Mesothelial cell of epicardium (in vitro differentiated cells): ENCODE measurements around the gene GULP1. TPM values are rescaled to one million over a fixed set of nuclear protein-coding genes. Genes with fewer than 3 reads are reported as not detected.
"Not testable (repeated sequence)": the region's sequence is repeated elsewhere in the genome, so short reads cannot be mapped to it uniquely, and the experiment has no call there.

ENCODE experiments used
- DNase-seq, 2 experiments: peaks; one replicate each; pipeline ENCODE4 v3.0.0; 2021; ENCODE audit warnings: low spot score in 2 of 2; ENCODE audit not compliant: unreplicated experiment in 2 of 2
- H3K27ac Mint-ChIP-seq: 2 replicates; pipeline ENCODE4 v1.8.0; 2021; ENCODE audit warnings: mixed read lengths
- H3K27me3 Mint-ChIP-seq: 2 replicates; pipeline ENCODE4 v1.8.0; 2021; ENCODE audit warnings: low read depth, mixed read lengths
- H3K36me3 Mint-ChIP-seq: 2 replicates; pipeline ENCODE4 v1.8.0; 2021; ENCODE audit warnings: mixed read lengths
- H3K4me1 Mint-ChIP-seq: 2 replicates; pipeline ENCODE4 v1.8.0; 2021; ENCODE audit warnings: mixed read lengths
- H3K4me3 Mint-ChIP-seq: 2 replicates; pipeline ENCODE4 v1.8.0; 2021; ENCODE audit warnings: mild to moderate bottlenecking, moderate library complexity, mixed read lengths
- H3K9me3 Mint-ChIP-seq: 2 replicates; pipeline ENCODE4 v1.8.0; 2021; ENCODE audit warnings: mixed read lengths
- total RNA-seq: library from RNA; stranded (reverse); gene quantifications from 3 replicates; pipeline ENCODE4 v1.2.1, GENCODE V29; 2021
- TF ChIP-seq, protein P1 (sequence below): fragments of 200-600 bp; sonication (generic); IDR thresholded peaks from one replicate; pipeline ENCODE4 v1.5.0; 2021; ENCODE audit warnings: antibody characterized with exemption; ENCODE audit not compliant: unreplicated experiment

GULP1 gene
- total RNA-seq, 1 donor from 2014 or later: 58.5 TPM

DNA sequence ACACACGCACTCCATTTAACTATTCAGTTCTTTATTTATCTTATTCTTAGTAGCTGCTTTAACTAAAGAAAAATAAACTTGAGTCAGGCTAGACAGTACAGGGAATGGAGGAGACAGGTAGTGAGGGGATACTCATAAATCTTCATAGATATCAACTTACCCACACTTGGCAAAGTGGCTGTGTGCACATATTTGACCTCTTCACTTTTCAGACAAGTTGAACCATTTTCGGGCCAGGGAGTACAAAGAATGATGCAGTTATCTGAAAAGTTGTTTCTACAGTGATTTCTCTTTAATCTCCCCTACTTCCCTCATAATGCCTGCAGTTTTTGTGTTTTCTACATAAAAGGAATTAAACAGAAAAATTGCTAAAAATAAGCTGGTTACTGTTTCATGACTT, 307.5 kb downstream of the GULP1 start:
- TF ChIP-seq, protein P1, sequence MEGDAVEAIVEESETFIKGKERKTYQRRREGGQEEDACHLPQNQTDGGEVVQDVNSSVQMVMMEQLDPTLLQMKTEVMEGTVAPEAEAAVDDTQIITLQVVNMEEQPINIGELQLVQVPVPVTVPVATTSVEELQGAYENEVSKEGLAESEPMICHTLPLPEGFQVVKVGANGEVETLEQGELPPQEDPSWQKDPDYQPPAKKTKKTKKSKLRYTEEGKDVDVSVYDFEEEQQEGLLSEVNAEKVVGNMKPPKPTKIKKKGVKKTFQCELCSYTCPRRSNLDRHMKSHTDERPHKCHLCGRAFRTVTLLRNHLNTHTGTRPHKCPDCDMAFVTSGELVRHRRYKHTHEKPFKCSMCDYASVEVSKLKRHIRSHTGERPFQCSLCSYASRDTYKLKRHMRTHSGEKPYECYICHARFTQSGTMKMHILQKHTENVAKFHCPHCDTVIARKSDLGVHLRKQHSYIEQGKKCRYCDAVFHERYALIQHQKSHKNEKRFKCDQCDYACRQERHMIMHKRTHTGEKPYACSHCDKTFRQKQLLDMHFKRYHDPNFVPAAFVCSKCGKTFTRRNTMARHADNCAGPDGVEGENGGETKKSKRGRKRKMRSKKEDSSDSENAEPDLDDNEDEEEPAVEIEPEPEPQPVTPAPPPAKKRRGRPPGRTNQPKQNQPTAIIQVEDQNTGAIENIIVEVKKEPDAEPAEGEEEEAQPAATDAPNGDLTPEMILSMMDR: no peak
- Mint-ChIP-seq H3K27ac (peak overlapping the region; percentile 88), H3K27me3 (no peaks in the 10 kb centered on the region), H3K4me1 (peaks cover 42% of the 10 kb centered on the region), H3K4me3 (no peak overlapping the region), H3K9me3 (peaks cover 7% of the 10 kb centered on the region), H3K36me3 (peaks cover 18% of the 10 kb centered on the region)
- DNase-seq: no peak

DNA sequence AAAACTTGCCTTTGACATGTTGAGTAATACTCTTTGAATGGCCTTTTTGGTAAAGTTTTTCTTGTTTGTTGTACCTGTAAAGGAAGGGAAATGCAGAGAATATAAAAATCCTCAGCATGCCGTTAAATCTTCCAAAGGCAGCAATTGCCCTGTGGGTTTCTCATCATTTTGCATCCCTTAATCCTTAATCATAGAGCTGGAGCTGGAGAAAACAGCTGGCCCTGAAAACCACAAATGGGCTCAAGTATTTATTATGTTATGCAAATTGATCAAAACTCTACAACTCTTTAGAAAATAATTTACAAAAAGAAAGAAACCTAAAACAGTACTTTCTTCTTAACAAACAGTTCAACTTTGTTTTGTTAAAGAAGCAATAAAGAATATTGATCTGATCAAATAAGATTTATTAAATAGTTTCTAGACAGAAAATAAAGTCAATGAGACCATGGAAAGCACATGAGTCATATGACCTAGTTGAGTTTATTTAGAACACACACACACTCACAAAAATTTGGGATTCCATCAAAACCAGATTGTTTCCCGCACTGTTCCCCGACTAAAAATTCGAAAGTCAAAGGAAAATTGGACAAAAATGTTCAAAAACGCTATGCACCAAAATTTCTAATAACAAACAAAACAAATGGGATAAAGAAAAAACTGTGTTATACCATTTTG, 309.0 kb downstream of the GULP1 start:
- Mint-ChIP-seq H3K27ac (peak overlapping the region; percentile 88), H3K36me3 (peaks cover 25% of the 10 kb centered on the region), H3K4me1 (peaks cover 42% of the 10 kb centered on the region)

DNA sequence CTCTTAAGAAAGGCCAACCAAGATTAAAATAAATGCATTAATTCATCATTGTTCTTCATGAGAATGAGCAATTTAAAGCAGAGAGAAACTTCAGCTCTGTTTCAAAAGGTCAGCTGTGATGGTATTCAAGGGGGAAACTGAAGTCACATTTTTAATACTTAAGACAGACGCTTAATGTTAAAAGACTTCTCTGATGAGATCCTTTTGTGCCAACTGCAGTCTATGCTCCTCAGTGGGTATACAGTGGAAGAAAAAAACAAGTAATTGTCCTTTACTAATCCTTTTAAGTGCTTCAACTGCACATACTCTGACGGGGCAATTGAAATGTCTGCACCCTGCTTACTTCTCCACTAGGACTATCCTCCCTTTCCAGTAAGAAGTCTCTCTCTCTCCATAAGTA, 309.7 kb downstream of the GULP1 start:
- Mint-ChIP-seq H3K36me3 (peaks cover 23% of the 10 kb centered on the region), H3K27me3 (no peaks in the 10 kb centered on the region), H3K4me3 (no peak overlapping the region), H3K9me3 (peaks cover 16% of the 10 kb centered on the region), H3K27ac (peak overlapping the region; percentile 88), H3K4me1 (peaks cover 38% of the 10 kb centered on the region)
- TF ChIP-seq, protein P1: no peak
- no peak for DNase-seq

More for the DNA sequence above, 309.0 kb downstream of the GULP1 start:
- Mint-ChIP-seq H3K27me3 (no peaks in the 10 kb centered on the region), H3K4me3 (no peak overlapping the region), H3K9me3 (peaks cover 16% of the 10 kb centered on the region)
- TF ChIP-seq, protein P1: no peak
- no peak for DNase-seq

DNA sequence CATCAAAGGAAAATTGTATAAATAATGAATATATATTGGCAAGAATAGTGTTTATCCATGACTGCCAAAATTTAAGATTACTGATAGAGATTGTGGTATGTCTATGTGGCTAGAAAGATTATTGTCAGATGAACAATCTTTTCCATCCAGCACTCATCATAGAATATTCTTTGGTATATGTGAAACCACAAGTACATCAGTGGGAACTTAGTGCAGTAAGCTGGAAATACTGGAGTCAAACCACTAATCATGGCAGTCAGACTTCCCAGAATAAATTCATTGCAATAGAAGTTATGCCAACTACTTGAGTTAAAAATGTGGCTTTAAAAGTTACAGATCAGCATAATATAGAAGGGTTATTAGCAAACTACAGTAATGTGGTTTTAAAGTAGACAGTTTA, 310.3 kb downstream of the GULP1 start:
- no peak for DNase-seq
- TF ChIP-seq, protein P1: no peak
- Mint-ChIP-seq H3K9me3 (peaks cover 15% of the 10 kb centered on the region), H3K27me3 (no peaks in the 10 kb centered on the region), H3K36me3 (peaks cover 21% of the 10 kb centered on the region), H3K27ac (peak overlapping the region; percentile 88), H3K4me1 (peaks cover 36% of the 10 kb centered on the region), H3K4me3 (no peak overlapping the region)

DNA sequence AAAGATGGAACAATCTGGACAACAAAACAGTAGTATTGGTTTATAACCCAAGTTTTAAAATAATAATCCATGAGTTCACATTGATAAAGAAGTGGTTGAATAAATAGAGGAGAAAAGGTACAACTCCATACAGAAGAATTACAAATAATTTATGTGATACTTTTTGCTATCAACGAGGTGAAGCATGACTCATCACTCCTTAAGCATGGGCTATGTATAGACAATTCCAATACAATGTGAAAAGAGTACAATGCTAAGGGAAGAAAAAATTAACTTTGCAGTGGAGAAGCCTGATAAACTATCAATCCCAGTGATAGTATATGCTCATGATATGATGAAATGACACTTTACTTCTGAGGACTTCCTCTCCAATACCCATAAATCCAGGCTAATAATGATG, 312.9 kb downstream of the GULP1 start:
- no peak for DNase-seq
- Mint-ChIP-seq H3K36me3 (peaks cover 23% of the 10 kb centered on the region), H3K9me3 (peaks cover 18% of the 10 kb centered on the region), H3K27me3 (no peaks in the 10 kb centered on the region), H3K27ac (no peak overlapping the region), H3K4me3 (no peak overlapping the region), H3K4me1 (peaks cover 33% of the 10 kb centered on the region)
- TF ChIP-seq, protein P1: no peak

DNA sequence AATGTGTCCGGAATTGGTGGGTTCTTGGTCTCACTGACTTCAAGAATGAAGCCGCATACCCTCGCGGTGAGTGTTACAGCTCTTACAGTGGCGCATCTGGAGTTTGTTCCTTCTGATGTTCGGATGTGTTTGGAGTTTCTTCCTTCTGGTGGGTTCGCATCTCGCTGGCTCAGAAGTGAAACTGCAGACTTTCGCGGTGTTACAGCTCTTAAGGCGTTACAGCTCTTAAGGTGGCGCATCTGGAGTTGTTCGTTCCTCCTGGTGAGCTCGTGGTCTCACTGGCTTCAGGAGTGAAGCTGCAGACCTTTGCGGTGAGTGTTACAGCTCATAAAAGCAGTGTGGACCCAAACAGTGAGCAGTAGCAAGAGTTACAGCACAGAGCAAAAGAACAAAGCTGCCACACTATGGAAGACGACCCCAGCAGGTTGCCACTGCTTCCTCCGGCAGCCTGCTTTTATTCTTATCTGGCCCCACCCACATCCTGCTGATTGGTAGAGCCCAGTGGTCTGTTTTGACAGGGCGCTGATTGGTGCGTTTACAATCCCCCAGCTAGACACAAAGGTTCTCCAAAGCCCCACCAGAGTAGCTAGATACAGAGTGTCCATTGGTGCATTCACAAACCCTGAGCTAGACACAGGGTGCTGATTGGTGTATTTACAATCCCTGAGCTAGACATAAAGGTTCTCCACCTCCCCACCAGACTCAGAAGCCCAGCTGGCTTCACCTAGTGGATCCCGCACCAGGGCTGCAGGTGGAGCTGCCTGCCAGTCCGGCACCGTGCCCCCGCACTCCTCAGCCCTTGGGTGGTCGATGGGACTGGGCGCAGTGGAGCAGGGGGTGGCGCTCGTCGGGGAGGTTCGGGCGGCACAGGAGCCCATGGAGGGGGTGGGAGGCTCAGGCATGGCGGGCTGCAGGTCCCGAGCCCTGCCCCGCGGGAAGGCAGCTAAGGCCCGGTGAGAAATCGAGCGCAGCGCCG, 314.2 kb downstream of the GULP1 start:
- H3K36me3 Mint-ChIP-seq: peaks cover 23% of the 10 kb centered on the region
- DNase-seq, H3K4me3 Mint-ChIP-seq, H3K27me3 Mint-ChIP-seq, H3K27ac Mint-ChIP-seq: not testable (repeated sequence)
- H3K9me3 Mint-ChIP-seq: peaks cover 21% of the 10 kb centered on the region
- H3K4me1 Mint-ChIP-seq: peaks cover 30% of the 10 kb centered on the region

DNA sequence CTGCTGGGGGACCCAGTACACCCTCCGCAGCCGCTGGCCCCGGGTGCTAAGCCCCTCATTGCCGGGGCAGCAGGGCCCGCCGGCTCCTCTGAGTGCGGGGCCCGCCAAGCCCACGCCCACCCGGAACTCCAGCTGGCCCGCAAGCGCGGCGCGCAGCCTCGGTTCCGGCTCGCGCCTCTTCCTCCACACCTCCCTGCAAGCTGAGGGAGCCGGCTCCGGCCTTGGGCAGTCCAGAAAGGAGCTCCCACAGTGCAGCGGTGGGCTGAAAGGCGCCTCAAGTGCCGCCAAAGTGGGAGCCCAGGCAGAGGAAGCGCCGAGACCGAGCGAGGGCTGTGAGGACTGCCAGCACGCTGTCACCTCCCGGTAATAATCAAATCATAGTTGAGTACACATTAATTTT, 314.9 kb downstream of the GULP1 start:
- not testable (repeated sequence) for H3K27me3 Mint-ChIP-seq, H3K27ac Mint-ChIP-seq, DNase-seq, H3K4me3 Mint-ChIP-seq
- Mint-ChIP-seq H3K9me3 (peaks cover 21% of the 10 kb centered on the region), H3K36me3 (peaks cover 25% of the 10 kb centered on the region), H3K4me1 (peaks cover 30% of the 10 kb centered on the region)
